UCSD-AML1 (cell line): ENCODE results near the gene UBE2L5.
A peak's percentile ranks its signal among the peaks of the same experiment; 100 is the strongest.

ENCODE experiments used
- DNase-seq: peaks from one replicate; lab custom pipeline; 2025; ENCODE audit not compliant: unreplicated experiment; lab: John Stamatoyannopoulos, UW

Gene UBE2L5

GRCh38 chr13:30404207-30404606, 18.1 kb upstream of the UBE2L5 start:
- DNase-seq, result no peak

DNA sequence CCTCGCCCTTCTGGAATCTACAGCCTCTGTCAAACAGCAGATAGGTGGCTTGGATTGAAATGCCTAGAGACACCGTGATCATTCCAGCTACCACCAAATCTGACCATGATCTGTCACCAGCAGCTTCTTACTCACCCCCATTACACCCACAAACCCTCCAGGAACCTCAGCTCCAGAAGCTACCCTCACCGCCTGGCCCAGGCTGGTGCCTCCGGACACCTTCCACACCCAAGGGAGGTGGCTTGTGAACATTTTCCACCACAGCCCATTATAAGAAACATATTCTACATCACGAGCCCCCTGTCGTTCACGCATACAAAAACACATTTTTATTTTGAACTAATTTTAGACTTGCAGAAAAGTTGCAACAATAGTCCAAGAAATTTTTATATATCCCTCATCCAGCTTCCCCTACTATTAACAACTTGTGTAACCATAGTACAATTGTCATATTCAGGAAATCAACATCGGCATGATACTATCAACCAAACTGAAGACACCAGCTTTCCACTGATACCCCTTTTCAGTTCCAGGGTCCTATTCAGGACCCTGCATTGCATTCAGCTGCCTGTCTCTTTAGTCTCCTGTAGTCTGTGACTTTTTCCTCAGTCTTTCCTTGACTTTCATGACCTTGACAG, 15.4 kb upstream of the UBE2L5 start:
- no peak for DNase-seq

GRCh38 chr13:30408319-30409101, 13.8 kb upstream of the UBE2L5 start:
- no peak for DNase-seq

DNA sequence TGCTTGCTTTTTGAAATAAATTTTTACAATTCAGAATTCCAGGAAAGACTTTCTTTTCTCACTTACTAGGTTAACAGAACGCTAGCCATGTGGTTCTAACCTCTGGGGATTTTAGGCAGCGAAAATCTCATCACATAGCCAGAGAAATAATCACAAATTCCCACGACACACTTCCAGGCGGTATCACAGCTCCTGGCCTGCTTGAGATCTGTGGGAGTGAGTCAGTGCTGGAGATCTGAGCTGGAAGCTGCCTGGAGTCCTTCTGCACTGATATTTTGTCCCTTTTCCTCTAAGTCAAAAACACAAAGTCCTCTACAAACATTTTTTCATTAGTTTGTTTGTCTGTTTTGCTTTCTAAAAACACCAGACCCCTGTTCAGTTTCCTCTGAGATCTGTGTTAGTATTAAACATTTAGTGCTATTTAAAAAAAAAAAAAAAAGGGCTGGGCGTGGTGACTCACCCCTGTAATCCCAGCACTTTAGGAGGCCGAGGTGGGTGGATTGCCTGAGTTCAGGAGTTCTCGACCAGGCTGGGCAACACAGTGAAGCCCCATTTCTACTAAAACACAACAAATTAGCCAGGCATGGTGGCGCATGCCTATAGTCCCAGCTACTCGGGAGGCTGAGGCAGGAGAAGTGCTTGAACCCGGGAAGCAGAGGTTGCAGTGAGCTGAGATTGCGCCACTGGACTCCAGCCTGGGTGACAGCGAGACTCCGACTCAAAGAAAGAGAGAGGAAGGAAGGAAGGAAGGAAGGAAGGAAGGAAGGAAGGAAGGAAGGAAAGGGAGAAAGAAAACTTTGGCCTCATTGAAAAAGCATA, 12.2 kb upstream of the UBE2L5 start:
- DNase-seq, result no peak

DNA sequence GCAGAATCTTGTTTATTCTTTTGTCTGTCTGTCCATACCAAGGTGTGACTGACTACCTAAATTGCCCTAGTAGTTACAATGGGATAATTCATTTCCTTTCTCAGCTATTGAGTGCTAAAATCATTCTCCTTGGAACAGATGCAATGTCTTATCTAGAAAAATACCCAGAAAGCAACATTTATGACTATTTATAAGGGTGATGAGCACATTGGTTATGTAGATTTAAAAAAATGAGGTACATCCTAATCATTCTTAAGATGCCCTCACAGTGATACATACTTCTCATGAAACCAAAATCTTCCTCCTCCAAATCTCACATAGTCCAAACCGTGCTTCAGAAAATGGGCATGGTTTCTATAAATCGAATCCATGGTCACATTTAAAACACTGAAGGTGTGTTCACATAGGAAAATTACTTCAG, 11.6 kb upstream of the UBE2L5 start:
- no peak for DNase-seq

- no peak for DNase-seq
These were observed 9.9 kb upstream of the UBE2L5 start for GRCh38 chr13:30412346-30412745.

- DNase-seq, result no peak
These were observed 8.5 kb upstream of the UBE2L5 start for GRCh38 chr13:30413842-30414241.

GRCh38 chr13:30415430-30416030, 6.8 kb upstream of the UBE2L5 start:
- no peak for DNase-seq

DNA sequence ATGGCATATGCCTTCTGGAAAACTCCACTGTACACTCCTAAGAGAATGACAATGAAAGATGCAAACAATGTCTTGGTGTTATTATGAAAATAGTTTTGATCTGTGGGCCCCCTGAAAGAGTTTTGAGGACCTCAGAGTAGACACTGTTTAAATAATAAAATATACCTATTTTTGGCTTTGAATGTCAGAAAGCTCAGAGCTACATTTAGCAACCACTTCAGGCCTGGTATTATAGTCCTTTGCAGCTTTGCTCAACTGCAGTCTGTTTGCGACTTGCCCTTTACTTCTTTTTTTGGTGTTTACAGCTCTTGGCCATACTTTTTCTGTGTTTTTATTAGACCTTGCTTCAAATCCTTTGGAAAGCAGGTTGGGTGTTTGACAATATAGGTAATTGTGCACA, 5.8 kb upstream of the UBE2L5 start:
- no peak for DNase-seq

- DNase-seq, result no peak
These were observed 4.1 kb upstream of the UBE2L5 start for GRCh38 chr13:30418075-30418716.

GRCh38 chr13:30418717-30419459, 3.4 kb upstream of the UBE2L5 start:
- no peak for DNase-seq

- DNase-seq, result peak; percentile 79
These were observed 920 bp upstream of the UBE2L5 start for GRCh38 chr13:30421093-30422053.

DNA sequence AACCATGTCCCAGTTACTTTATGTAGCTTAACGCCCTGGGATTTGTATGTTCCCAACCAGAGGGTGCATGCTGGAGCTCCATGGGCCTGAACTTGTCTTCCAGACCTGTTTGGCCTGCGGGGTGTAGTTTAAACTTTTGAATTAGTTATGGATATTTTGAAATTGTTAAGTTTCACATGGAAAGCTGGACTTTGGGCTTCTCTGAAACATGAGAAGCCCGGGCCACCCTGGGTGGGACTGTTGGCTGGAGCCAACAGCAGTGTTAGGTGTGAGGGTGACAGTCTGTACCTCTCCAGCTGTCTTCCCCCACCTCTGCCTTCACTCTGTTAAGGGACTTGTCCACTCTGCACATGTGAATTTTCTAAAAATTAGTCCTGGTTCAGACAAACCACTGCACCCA, 1.6 kb downstream of the UBE2L5 start:
- DNase-seq, result no peak

DNA sequence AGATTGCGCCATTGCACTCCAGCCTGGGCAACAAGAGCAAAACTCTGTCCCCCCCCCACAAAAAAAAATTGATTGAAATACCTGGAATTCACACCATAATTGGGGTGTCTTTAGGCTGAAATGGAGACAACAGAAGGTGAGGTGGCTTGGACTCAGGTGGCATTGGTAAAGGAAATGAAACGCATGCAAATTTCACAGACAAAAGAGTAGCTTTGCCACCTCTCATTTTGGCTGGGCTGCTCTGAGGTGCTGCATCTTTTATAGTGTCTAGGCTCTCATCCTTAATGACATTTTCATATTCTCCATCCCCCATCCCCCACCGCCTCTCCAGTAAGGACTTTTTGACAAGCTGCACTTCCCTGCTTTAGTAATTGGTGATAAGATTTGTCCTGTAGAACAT, 6.9 kb downstream of the UBE2L5 start:
- DNase-seq, result no peak

- no peak for DNase-seq
These were observed 7.7 kb downstream of the UBE2L5 start for GRCh38 chr13:30429721-30430694.

GRCh38 chr13:30431269-30431940, 9.1 kb downstream of the UBE2L5 start:
- no peak for DNase-seq

- no peak for DNase-seq
These were observed 13.7 kb downstream of the UBE2L5 start for GRCh38 chr13:30435911-30436451.
